ENCODE results near the gene LAMTOR2. TPM values are rescaled to one million over a fixed set of nuclear protein-coding genes. Genes with fewer than 3 reads are reported as not detected.

Gene LAMTOR2
- total and polyA plus RNA-seq, 4 donors: 71.2 to 143 (median 103) TPM

- DNase-seq (no peak), ATAC-seq (ENCODE audit: insufficient read depth, low FRiP score) (no peak)
- peaks cover 0 to 5% (median 2%) of the 10 kb centered on the region in 4 donors for H3K36me3 ChIP-seq (ENCODE audit: control insufficient read depth in 4 of 4, insufficient read depth in 4 of 4, low read length in 4 of 4)
- peak overlapping the region; percentile 80 for H3K4me3 ChIP-seq
- no peaks in the 10 kb centered on the region for H3K27me3 ChIP-seq (ENCODE audit: control insufficient read depth in 3 of 3, insufficient read depth in 3 of 3, low read length in 2 of 3)
- H3K9ac ChIP-seq (ENCODE audit: insufficient read depth in 1 of 2, low read length in 2 of 2): peak overlapping the region; percentile 44 to 63
- TF ChIP-seq CTCF (IDR thresholded peaks at IDR 0.05; ENCODE audit: control extremely low read depth, extremely low read depth): no peak
- no peaks in the 10 kb centered on the region for H3K9me3 ChIP-seq (ENCODE audit: control insufficient read depth in 4 of 4, insufficient read depth in 3 of 4, low read length in 3 of 4)
- 13 to 18% methylated on average over 17 of the region's 17 CpGs for WGBS, 2 donors
- peak overlapping the region; percentile 85 to 89 for H3K27ac ChIP-seq (ENCODE audit: low read depth in 1 of 2, low read length in 1 of 2)
- H3K4me1 ChIP-seq (ENCODE audit: control insufficient read depth in 5 of 5, insufficient read depth in 5 of 5, low read length in 5 of 5): peaks cover 2 to 8% (median 5%) of the 10 kb centered on the region in 5 donors
Measured at GRCh38 chr1:156055281-156056048, 883 bp downstream of the LAMTOR2 start.

- Histone ChIP-seq H3K27ac (ENCODE audit: low read depth in 1 of 2, low read length in 1 of 2) (no peak overlapping the region), H3K9me3 (ENCODE audit: control insufficient read depth in 4 of 4, insufficient read depth in 3 of 4, low read length in 3 of 4) (no peaks in the 10 kb centered on the region), H3K4me3 (no peak overlapping the region), H3K27me3 (ENCODE audit: control insufficient read depth in 3 of 3, insufficient read depth in 3 of 3, low read length in 2 of 3) (no peaks in the 10 kb centered on the region), H3K36me3 (ENCODE audit: control insufficient read depth in 4 of 4, insufficient read depth in 4 of 4, low read length in 4 of 4) (peaks cover 0 to 3% (median 2%) of the 10 kb centered on the region in 4 donors), H3K9ac (ENCODE audit: insufficient read depth in 1 of 2, low read length in 2 of 2) (no peak overlapping the region), H3K4me1 (ENCODE audit: control insufficient read depth in 5 of 5, insufficient read depth in 5 of 5, low read length in 5 of 5) (peaks cover 2 to 7% (median 4%) of the 10 kb centered on the region in 5 donors)
- WGBS, 2 donors: 96 to 100% methylated on average over 1 of the region's 1 CpG
- no peak for TF ChIP-seq CTCF (IDR thresholded peaks at IDR 0.05; ENCODE audit: control extremely low read depth, extremely low read depth)
- DNase-seq: no peak
- ATAC-seq (ENCODE audit: insufficient read depth, low FRiP score): no peak
Measured at GRCh38 chr1:156056326-156056849, 1.8 kb downstream of the LAMTOR2 start.

DNA sequence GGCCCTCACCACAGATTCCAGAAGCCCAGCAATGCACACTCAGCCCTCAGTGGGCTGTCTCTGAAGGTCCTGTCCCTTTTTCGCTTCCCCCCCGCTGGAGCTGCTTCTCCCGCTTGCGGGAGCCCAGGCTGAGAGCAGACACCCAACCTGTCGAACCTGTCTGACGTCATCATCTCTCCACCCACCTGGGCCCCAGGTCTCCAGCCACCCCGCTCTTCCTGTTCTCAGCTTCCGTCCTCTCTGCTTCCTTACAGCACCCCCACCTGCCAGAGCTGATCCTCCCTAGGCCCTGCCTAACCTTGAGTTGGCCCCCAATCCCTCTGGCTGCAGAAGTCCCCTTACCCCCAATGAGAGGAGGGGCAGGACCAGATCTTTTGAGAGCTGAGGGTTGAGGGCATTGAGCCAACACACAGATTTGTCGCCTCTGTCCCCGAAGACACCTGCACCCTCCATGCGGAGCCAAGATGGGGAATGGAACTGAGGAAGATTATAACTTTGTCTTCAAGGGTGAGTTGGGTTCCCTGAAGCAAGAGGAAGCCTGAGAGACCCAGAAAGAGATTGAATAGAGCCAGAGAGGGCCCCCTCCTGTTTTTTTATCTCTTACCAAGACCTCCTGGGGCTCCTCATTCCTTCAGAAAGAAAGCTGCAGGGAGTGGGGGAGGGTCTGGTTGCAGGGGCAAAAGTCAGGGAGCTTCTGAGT is 6.5 kb downstream of the LAMTOR2 start, which contains the start of gene RAB25:
TSS of gene RAB25 (plus strand) at position 224 of the 700 bp plus-strand sequence. CDS start at position 465, 241 bp downstream.
- ATAC-seq (ENCODE audit: insufficient read depth, low FRiP score) (peak; percentile 59), DNase-seq (peak; percentile 66 to 86 (median 77))
- Histone ChIP-seq H3K4me3 (peak within 1 kb of the TSS; percentile 20), H3K27ac (ENCODE audit: low read depth in 1 of 2, low read length in 1 of 2) (peak within 1 kb of the TSS in 1 of 2 donors; percentile 59), H3K27me3 (ENCODE audit: control insufficient read depth in 3 of 3, insufficient read depth in 3 of 3, low read length in 2 of 3) (no peaks in the 10 kb centered on the region), H3K9me3 (ENCODE audit: control insufficient read depth in 4 of 4, insufficient read depth in 3 of 4, low read length in 3 of 4) (no peaks in the 10 kb centered on the region), H3K36me3 (ENCODE audit: control insufficient read depth in 4 of 4, insufficient read depth in 4 of 4, low read length in 4 of 4) (peaks cover 0 to 2% (median 2%) of the 10 kb centered on the region in 4 donors), H3K9ac (ENCODE audit: insufficient read depth in 1 of 2, low read length in 2 of 2) (peak within 1 kb of the TSS; percentile 48 to 55), H3K4me1 (ENCODE audit: control insufficient read depth in 5 of 5, insufficient read depth in 5 of 5, low read length in 5 of 5) (peaks cover 0 to 6% (median 0%) of the 10 kb centered on the region in 5 donors)
- TF ChIP-seq CTCF (IDR thresholded peaks at IDR 0.05; ENCODE audit: control extremely low read depth, extremely low read depth): no peak
- WGBS, 2 donors: 58 to 68% methylated on average over 11 of the region's 11 CpGs

Measured in lung (tissue), 12 donors.